ENCODE results near the gene PLVAP. TPM values are rescaled to one million over a fixed set of nuclear protein-coding genes. Genes with fewer than 3 reads are reported as not detected.

Gene PLVAP
- total RNA-seq, 1 experiment from 2014 or later = not detected

GRCh38 chr19:17339088-17339741 is 37.9 kb downstream of the PLVAP start:
- TF ChIP-seq CTCF (IDR thresholded peaks at IDR 0.05; ENCODE audit: insufficient read depth in 1 of 2, low read depth in 1 of 2, low read length in 1 of 2, severe bottlenecking in 1 of 2, unreplicated experiment in 1 of 2) = no peak
- intact Hi-C loops (cut with micrococcal nuclease; ENCODE audit: unreplicated experiment) = loop anchor here (5.0 kb wide), 1 partner anchor 218 kb away; the partner anchor contains the start of gene COLGALT1
- H3K36me3 ChIP-seq (ENCODE audit: control insufficient read depth, insufficient read depth, low read length) = no peaks in the 10 kb centered on the region
- no peak for DNase-seq
- Mint-ChIP-seq H3K27ac (ENCODE audit: unreplicated experiment) (no peak overlapping the region), H3K4me3 (ENCODE audit: unreplicated experiment) (peak overlapping the region; percentile 85), H3K4me1 (ENCODE audit: low read depth, unreplicated experiment) (no peaks in the 10 kb centered on the region), H3K9me3 (ENCODE audit: unreplicated experiment) (no peaks in the 10 kb centered on the region), H3K36me3 (ENCODE audit: insufficient read depth, unreplicated experiment) (peaks cover 42% of the 10 kb centered on the region), H3K27me3 (ENCODE audit: insufficient read depth, unreplicated experiment) (no peaks in the 10 kb centered on the region)
- 0 out of 2 replicates have a peak, but pooled peaks cover 5% of the 10 kb centered on the region for H3K4me1 ChIP-seq
- BruUV-seq (replicated peaks) = no TSS peak
- H3K4me3 ChIP-seq (ENCODE audit: low read depth, low read length) = no peak overlapping the region
- CTCF ChIA-PET = no interaction called here
- POLR2A ChIA-PET = no interaction called here
- H3K27me3 ChIP-seq (replicated peaks; ENCODE audit: control insufficient read depth, insufficient read depth, low read length) = no peaks in the 10 kb centered on the region
- no peaks in the 10 kb centered on the region for H3K9me3 ChIP-seq

GRCh38 chr19:17338433-17339078 is 38.6 kb downstream of the PLVAP start:
- peaks cover 40% of the 10 kb centered on the region for H3K36me3 Mint-ChIP-seq (ENCODE audit: insufficient read depth, unreplicated experiment)
- peak overlapping the region; percentile 97 for H3K27ac Mint-ChIP-seq (ENCODE audit: unreplicated experiment)
- BruUV-seq (replicated peaks) = no TSS peak
- ChIA-PET CTCF (no interaction called here), POLR2A (no interaction called here)
- 0 out of 2 replicates have a peak, but pooled peaks cover 9% of the 10 kb centered on the region for H3K4me1 ChIP-seq
- H3K4me3 Mint-ChIP-seq (ENCODE audit: unreplicated experiment) = peak overlapping the region; percentile 85
- no peaks in the 10 kb centered on the region for H3K9me3 Mint-ChIP-seq (ENCODE audit: unreplicated experiment)
- H3K27me3 Mint-ChIP-seq (ENCODE audit: insufficient read depth, unreplicated experiment) = no peaks in the 10 kb centered on the region
- no peaks in the 10 kb centered on the region for H3K27me3 ChIP-seq (replicated peaks; ENCODE audit: control insufficient read depth, insufficient read depth, low read length)
- H3K4me1 Mint-ChIP-seq (ENCODE audit: low read depth, unreplicated experiment) = no peaks in the 10 kb centered on the region
- no peak for TF ChIP-seq CTCF (IDR thresholded peaks at IDR 0.05; ENCODE audit: insufficient read depth in 1 of 2, low read depth in 1 of 2, low read length in 1 of 2, severe bottlenecking in 1 of 2, unreplicated experiment in 1 of 2)
- intact Hi-C loops (cut with micrococcal nuclease; ENCODE audit: unreplicated experiment) = loop anchor here (5.0 kb wide), 1 partner anchor 219 kb away; the partner anchor contains the start of gene COLGALT1
- H3K4me3 ChIP-seq (ENCODE audit: low read depth, low read length) = peak overlapping the region; percentile 59
- no peaks in the 10 kb centered on the region for H3K36me3 ChIP-seq (ENCODE audit: control insufficient read depth, insufficient read depth, low read length)
- H3K9me3 ChIP-seq = no peaks in the 10 kb centered on the region
- no peak for DNase-seq

GRCh38 chr19:17337675-17338432 is 39.3 kb downstream of the PLVAP start:
- no TSS peak for BruUV-seq (replicated peaks)
- H3K36me3 Mint-ChIP-seq (ENCODE audit: insufficient read depth, unreplicated experiment) = peaks cover 42% of the 10 kb centered on the region
- peak overlapping the region; percentile 59 for H3K4me3 ChIP-seq (ENCODE audit: low read depth, low read length)
- intact Hi-C loops (cut with micrococcal nuclease; ENCODE audit: unreplicated experiment) = loop anchor here (2.0 to 5.0 kb wide), 2 partner anchors 29 to 219 kb away; partner anchors contain the start of genes COLGALT1 and DDA1
- peak overlapping the region; percentile 97 for H3K27ac Mint-ChIP-seq (ENCODE audit: unreplicated experiment)
- H3K4me1 ChIP-seq = 0 out of 2 replicates have a peak, but pooled peaks cover 9% of the 10 kb centered on the region
- no peaks in the 10 kb centered on the region for H3K36me3 ChIP-seq (ENCODE audit: control insufficient read depth, insufficient read depth, low read length)
- POLR2A ChIA-PET = no interaction called here
- CTCF ChIA-PET = no interaction called here
- peak in 1 of 2 experiments; percentile 43 for DNase-seq
- no peaks in the 10 kb centered on the region for H3K27me3 Mint-ChIP-seq (ENCODE audit: insufficient read depth, unreplicated experiment)
- H3K27me3 ChIP-seq (replicated peaks; ENCODE audit: control insufficient read depth, insufficient read depth, low read length) = no peaks in the 10 kb centered on the region
- TF ChIP-seq CTCF (IDR thresholded peaks at IDR 0.05; ENCODE audit: insufficient read depth in 1 of 2, low read depth in 1 of 2, low read length in 1 of 2, severe bottlenecking in 1 of 2, unreplicated experiment in 1 of 2) = no peak
- H3K4me1 Mint-ChIP-seq (ENCODE audit: low read depth, unreplicated experiment) = no peaks in the 10 kb centered on the region
- no peaks in the 10 kb centered on the region for H3K9me3 Mint-ChIP-seq (ENCODE audit: unreplicated experiment)
- H3K4me3 Mint-ChIP-seq (ENCODE audit: unreplicated experiment) = peak overlapping the region; percentile 85
- H3K9me3 ChIP-seq = no peaks in the 10 kb centered on the region

Measured in Caco-2 (cell line).